HepG2 (cell line): ENCODE measurements around the gene ZFP36L2. TPM values are rescaled to one million over a fixed set of nuclear protein-coding genes. Genes with fewer than 3 reads are reported as not detected.

Experiments used
- BRD4 ChIP-seq: sonication (generic); formaldehyde crosslinking; IDR thresholded peaks from 2 replicates; pipeline ENCODE4 v1.4.0; 2020; ENCODE audit warnings: missing genetic modification reagents
- E2F5 ChIP-seq: sonication (generic); formaldehyde crosslinking; conservative IDR thresholded peaks from 2 replicates; pipeline ENCODE4 v1.4.0; 2020; ENCODE audit warnings: missing genetic modification reagents
- KAT8 ChIP-seq: IDR thresholded peaks from 2 replicates; pipeline ENCODE4 v1.6.1; 2016; ENCODE audit warnings: missing genetic modification reagents, missing compliant biosample characterization
- MAX ChIP-seq: IDR thresholded peaks from 2 replicates; pipeline ENCODE4 v1.6.1; 2012; ENCODE audit warnings: inconsistent platforms
- MIXL1 ChIP-seq: IDR thresholded peaks from 2 replicates; pipeline ENCODE4 v1.6.1; 2016
- RCOR2 ChIP-seq: IDR thresholded peaks from 2 replicates; pipeline ENCODE4 v1.6.1; 2016; ENCODE audit warnings: missing biosample characterization, missing genetic modification reagents
- SETDB1 ChIP-seq: sonication (generic); formaldehyde crosslinking; IDR thresholded peaks from 2 replicates; pipeline ENCODE4 v1.5.1; 2020; ENCODE audit warnings: missing genetic modification reagents, mild to moderate bottlenecking, borderline replicate concordance
- SMARCE1 ChIP-seq: fragments of 450-650 bp; IDR thresholded peaks from 2 replicates; pipeline ENCODE4 v1.6.1; 2017; ENCODE audit warnings: borderline replicate concordance
- ZBED4 ChIP-seq: sonication (generic); formaldehyde crosslinking; IDR thresholded peaks from 2 replicates; pipeline ENCODE4 v1.4.0; 2020; ENCODE audit warnings: missing genetic modification reagents, borderline replicate concordance
- ZNF264 ChIP-seq: sonication (generic); formaldehyde crosslinking; IDR thresholded peaks from 2 replicates; pipeline ENCODE4 v1.4.0; 2020; ENCODE audit warnings: missing genetic modification reagents
- polyA plus RNA-seq, 8 experiments: library from polyadenylated mRNA; depleted of rRNA in 3 of 8; stranded (reverse) in 7 of 8; unstranded in 1 of 8; fragments of >200 nt; fragmentation: Illumina TruSeq in 4 of 8; extraction: Trizol in 4 of 8; gene quantifications; 2 replicates each; pipeline versions ENCODE4 v1.2.1 to v1.2.3, GENCODE V29; 2011 to 2016; ENCODE audit warnings: low read depth in 4 of 8, missing spikeins in 1 of 8, mixed read lengths in 1 of 8; ENCODE audit not compliant: insufficient read depth in 1 of 8
- total RNA-seq, 5 experiments: library from RNA; depleted of rRNA; stranded (reverse); fragments of >200 nt; fragmentation: Illumina TruSeq; extraction: Trizol; gene quantifications; 2 replicates each; pipeline ENCODE4 v1.2.3, GENCODE V29; 2016; ENCODE audit warnings: low read depth in 1 of 5
- TF ChIP-seq, protein P1 (sequence below): sonication (generic); formaldehyde crosslinking; IDR thresholded peaks from 2 replicates; pipeline ENCODE4 v1.4.0; 2020; ENCODE audit warnings: missing genetic modification reagents
- TF ChIP-seq, protein P2 (sequence below): IDR thresholded peaks from 2 replicates; pipeline ENCODE4 v1.6.1; 2012; ENCODE audit warnings: low read depth, low read length, improper control_type of control experiment
- TF ChIP-seq, protein P3 (sequence below): sonication (generic); formaldehyde crosslinking; IDR thresholded peaks from 2 replicates; pipeline ENCODE4 v1.4.0; 2020; ENCODE audit warnings: missing genetic modification reagents

ZFP36L2 gene
- total and polyA plus RNA-seq, 2 of the 13 experiments (the other 11 are each of a cell fraction or from before 2014, with no cell fraction given) = 11.2 to 21.8 TPM

- TF ChIP-seq, protein P1, sequence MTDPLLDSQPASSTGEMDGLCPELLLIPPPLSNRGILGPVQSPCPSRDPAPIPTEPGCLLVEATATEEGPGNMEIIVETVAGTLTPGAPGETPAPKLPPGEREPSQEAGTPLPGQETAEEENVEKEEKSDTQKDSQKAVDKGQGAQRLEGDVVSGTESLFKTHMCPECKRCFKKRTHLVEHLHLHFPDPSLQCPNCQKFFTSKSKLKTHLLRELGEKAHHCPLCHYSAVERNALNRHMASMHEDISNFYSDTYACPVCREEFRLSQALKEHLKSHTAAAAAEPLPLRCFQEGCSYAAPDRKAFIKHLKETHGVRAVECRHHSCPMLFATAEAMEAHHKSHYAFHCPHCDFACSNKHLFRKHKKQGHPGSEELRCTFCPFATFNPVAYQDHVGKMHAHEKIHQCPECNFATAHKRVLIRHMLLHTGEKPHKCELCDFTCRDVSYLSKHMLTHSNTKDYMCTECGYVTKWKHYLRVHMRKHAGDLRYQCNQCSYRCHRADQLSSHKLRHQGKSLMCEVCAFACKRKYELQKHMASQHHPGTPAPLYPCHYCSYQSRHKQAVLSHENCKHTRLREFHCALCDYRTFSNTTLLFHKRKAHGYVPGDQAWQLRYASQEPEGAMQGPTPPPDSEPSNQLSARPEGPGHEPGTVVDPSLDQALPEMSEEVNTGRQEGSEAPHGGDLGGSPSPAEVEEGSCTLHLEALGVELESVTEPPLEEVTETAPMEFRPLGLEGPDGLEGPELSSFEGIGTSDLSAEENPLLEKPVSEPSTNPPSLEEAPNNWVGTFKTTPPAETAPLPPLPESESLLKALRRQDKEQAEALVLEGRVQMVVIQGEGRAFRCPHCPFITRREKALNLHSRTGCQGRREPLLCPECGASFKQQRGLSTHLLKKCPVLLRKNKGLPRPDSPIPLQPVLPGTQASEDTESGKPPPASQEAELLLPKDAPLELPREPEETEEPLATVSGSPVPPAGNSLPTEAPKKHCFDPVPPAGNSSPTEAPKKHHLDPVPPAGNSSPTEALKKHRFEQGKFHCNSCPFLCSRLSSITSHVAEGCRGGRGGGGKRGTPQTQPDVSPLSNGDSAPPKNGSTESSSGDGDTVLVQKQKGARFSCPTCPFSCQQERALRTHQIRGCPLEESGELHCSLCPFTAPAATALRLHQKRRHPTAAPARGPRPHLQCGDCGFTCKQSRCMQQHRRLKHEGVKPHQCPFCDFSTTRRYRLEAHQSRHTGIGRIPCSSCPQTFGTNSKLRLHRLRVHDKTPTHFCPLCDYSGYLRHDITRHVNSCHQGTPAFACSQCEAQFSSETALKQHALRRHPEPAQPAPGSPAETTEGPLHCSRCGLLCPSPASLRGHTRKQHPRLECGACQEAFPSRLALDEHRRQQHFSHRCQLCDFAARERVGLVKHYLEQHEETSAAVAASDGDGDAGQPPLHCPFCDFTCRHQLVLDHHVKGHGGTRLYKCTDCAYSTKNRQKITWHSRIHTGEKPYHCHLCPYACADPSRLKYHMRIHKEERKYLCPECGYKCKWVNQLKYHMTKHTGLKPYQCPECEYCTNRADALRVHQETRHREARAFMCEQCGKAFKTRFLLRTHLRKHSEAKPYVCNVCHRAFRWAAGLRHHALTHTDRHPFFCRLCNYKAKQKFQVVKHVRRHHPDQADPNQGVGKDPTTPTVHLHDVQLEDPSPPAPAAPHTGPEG = peak; percentile 82; the same call in 1 of the 2 replicates
- no peak for TF ChIP-seq SETDB1 (CRISPR knock-in tag)
- no peak; the same call in 1 of the 2 replicates for TF ChIP-seq MIXL1 (CRISPR knock-in tag)
- peak; percentile 78 for TF ChIP-seq ZBED4 (CRISPR knock-in tag)
- TF ChIP-seq, protein P2, sequence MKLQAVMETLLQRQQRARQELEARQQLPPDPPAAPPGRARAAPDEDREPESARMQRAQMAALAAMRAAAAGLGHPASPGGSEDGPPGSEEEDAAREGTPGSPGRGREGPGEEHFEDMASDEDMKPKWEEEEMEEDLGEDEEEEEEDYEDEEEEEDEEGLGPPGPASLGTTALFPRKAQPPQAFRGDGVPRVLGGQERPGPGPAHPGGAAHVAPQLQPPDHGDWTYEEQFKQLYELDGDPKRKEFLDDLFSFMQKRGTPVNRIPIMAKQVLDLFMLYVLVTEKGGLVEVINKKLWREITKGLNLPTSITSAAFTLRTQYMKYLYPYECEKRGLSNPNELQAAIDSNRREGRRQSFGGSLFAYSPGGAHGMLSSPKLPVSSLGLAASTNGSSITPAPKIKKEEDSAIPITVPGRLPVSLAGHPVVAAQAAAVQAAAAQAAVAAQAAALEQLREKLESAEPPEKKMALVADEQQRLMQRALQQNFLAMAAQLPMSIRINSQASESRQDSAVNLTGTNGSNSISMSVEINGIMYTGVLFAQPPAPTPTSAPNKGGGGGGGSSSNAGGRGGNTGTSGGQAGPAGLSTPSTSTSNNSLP = no peak
- peak; percentile 18; the same call in 1 of the 2 replicates for TF ChIP-seq E2F5 (CRISPR knock-in tag)
- TF ChIP-seq SMARCE1 = no peak
- TF ChIP-seq, protein P3, sequence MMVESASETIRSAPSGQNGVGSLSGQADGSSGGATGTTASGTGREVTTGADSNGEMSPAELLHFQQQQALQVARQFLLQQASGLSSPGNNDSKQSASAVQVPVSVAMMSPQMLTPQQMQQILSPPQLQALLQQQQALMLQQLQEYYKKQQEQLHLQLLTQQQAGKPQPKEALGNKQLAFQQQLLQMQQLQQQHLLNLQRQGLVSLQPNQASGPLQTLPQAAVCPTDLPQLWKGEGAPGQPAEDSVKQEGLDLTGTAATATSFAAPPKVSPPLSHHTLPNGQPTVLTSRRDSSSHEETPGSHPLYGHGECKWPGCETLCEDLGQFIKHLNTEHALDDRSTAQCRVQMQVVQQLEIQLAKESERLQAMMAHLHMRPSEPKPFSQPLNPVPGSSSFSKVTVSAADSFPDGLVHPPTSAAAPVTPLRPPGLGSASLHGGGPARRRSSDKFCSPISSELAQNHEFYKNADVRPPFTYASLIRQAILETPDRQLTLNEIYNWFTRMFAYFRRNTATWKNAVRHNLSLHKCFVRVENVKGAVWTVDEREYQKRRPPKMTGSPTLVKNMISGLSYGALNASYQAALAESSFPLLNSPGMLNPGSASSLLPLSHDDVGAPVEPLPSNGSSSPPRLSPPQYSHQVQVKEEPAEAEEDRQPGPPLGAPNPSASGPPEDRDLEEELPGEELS (CRISPR knock-in tag) = peak; percentile 87
- no peak for TF ChIP-seq MAX
- TF ChIP-seq ZNF264 = no peak; the same call in 1 of the 2 replicates
- TF ChIP-seq KAT8 (CRISPR knock-in tag) = peak; percentile 72; the same call in 1 of the 2 replicates
- peak; percentile 81 for TF ChIP-seq BRD4 (CRISPR knock-in tag)
- no peak for TF ChIP-seq RCOR2 (CRISPR knock-in tag)
Observed at GRCh38 chr2:43226955-43227829, 786 bp upstream of the ZFP36L2 start (continued).
